ENCODE measurements around the gene EMCN.
"Not testable (repeated sequence)": the region's sequence is repeated elsewhere in the genome, so short reads cannot be mapped to it uniquely, and the experiment has no call there.

EMCN gene

DNA sequence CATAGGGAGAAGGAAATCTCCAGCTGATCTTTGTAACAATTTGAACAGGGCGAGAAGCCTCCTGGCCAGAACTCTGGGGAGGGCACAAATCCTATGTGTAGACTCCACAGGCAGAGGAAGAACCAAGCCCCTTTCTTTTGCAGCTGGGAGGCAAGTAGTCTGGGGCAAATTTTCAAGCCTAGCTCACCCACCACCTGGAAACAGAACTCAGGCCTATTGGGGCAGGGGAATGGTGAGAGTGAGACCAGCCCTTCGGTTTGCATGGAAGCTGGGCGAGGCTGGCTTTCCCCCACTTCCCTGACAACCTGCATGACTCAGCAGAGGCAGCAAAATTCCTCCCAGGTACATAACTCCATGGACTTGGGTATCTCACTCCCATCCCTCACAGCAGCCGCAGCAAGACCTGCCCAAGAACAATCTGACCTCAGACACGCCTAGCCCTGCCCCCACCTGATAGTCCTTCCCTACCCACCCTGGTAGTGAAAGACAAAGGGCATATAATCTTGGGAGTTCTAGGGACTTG, 138.2 kb downstream of the EMCN start:
- DNase-seq = no peak

GRCh38 chr4:100372432-100372831, 145.4 kb downstream of the EMCN start:
- DNase-seq = peak in 3 of 4 experiments; percentile 2 to 12 (median 10)

DNA sequence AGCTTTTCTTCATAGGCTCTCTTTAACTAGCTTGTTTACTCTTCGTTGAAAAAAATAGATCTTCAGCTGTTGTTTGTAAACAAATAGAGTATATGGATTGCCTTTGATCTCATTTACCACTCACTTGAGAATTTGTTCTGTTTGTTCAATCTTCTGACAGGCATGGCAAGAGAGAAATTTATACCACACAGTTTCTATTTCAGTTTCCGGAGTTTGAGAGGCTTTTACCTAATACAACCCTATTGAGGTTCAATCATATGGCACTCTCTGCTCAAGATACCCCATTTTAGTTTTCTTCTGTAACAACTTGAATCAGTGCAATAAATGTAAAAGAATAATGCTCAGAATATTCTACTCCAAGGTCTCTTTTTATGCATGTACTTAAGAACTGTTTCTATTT, 148.0 kb downstream of the EMCN start:
- DNase-seq = no peak

- no peak for DNase-seq
Measured at GRCh38 chr4:100367451-100367850, 150.4 kb downstream of the EMCN start.

GRCh38 chr4:100366213-100366612, 151.6 kb downstream of the EMCN start:
- no peak for DNase-seq

DNA sequence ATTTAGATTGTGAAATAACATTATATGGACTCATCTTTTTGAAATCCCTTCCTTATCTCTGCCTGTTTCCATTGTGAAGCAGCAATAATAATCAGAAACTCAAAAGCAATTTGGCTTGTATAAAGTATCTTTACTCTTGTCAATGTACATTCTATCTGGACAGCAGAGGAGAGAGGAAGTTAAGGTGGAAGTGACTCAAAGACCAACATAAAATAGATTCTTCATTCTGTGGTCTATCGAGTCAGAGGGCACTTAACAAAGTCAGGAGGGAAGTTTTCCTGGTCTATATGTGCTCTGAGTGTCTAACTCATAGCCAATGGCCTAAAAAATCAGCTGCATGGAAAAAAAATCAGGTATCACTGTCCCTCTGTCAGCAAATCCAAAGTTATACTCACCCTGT, 155.5 kb downstream of the EMCN start:
- DNase-seq = no peak

DNA sequence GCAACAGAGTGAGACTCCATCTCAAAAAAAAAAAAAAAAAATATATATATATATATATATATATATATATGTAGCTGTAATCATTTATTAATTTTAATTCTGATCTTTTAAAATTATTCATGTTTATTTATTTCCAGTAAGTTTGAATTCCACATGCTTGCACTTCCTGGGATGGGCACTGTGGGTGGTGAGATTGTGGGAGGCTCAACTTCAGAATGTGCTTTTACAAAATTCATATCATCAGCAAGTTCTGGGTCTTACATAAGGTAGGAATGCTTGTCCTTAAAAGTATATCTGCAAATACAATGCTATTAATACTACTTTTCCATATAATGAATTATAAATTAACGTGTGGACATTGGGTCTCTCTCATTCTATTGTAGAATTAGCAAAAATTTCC, 156.5 kb downstream of the EMCN start:
- no peak for DNase-seq

DNA sequence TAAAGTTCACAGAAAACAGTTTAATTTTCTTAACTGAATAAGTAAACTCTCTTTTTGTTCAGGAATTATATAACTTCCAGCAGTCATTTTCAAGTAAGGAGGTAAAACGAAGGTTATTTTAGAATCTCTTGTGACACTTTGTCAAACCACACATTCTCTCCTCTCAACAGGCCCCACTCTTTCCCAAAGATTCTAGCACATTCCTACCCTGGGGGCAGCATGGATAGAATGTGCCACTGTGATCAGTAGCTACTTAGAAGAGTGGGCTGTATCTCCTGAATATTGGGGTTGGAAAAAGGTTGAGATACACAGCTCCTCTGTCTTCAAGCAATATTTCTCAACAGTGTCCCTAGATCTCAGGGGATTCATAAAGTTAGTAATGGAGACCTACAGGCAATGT, 157.6 kb downstream of the EMCN start:
- no peak for DNase-seq

GRCh38 chr4:100359441-100359840, 158.4 kb downstream of the EMCN start:
- no peak for DNase-seq

DNA sequence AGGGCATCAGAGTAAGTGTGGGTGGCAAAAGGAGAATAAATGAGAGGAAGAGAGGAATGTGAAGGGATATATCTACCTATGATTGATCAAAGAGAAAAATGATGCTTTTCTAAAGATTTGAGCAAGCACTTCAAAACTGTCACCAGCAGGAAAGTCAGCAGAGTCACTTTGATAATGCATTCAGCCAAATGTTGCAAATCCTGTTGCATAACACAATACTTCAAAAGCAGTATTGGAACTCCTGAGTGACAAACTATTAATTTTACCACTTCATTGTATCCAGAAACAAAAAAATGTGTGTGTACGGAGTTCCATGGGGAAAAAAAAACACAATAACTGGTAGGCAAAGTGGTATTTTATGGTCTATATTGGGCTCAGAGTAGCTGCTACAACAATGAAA, 160.3 kb downstream of the EMCN start:
- DNase-seq = no peak

DNA sequence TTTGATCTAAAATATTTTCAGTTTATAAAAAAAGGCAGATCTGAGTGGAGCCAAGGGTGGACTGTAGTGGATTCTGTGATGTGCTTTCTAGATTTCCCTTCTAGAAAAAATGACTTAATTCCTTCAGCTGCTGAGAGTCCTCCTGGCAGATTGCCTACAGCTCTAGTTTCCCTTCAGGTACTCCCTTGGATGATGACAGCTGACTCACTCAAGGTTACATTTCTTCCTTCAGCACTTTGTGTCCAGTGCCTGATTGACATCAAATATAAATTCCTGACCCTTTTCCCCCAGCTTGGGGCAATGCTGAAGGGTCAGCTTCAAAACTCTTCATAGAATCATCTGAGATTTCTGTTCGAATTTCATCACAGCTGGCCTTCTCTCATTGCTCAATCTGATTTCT, 161.7 kb downstream of the EMCN start:
- DNase-seq = no peak

- DNase-seq = not testable (repeated sequence)
Measured at GRCh38 chr4:100352352-100352751, 165.5 kb downstream of the EMCN start.

DNA sequence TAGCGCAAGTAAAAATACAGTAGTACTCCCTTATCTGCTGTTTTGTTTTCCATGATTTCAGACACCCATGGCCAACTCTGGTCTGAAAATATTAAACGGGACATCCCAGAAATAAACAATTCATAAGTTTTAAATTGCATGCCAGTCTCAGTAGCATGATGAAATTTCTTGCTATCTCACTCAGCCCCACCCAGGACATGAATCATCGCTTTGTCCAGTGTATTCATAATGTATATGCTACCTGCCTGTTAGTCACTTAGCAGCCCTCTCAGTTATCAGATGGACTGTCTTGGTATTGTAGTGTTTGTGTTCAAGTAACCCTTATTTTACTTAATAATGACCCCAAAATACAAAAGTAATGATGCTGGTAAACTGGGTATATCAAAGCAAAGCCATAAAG, 169.3 kb downstream of the EMCN start:
- no peak for DNase-seq

- DNase-seq = no peak
Measured at GRCh38 chr4:100347241-100347640, 170.6 kb downstream of the EMCN start.

GRCh38 chr4:100345585-100345984, 172.2 kb downstream of the EMCN start:
- DNase-seq = no peak

Measured in suppressor macrophage (primary cell).